Esophagus muscularis mucosa (tissue), 2 donors: ENCODE data around the gene ARHGDIA.

Experiments used
- EP300 ChIP-seq: sonication (generic); formaldehyde crosslinking; IDR thresholded peaks from one replicate; pipeline ENCODE4 v1.6.1; 2017; ENCODE audit warnings: antibody characterized with exemption
- POLR2A ChIP-seq: fragments of 450-650 bp; IDR thresholded peaks from one replicate; pipeline ENCODE4 v1.6.1; 2017; ENCODE audit warnings: antibody characterized with exemption, moderate library complexity, mild to moderate bottlenecking, low read depth

DNA sequence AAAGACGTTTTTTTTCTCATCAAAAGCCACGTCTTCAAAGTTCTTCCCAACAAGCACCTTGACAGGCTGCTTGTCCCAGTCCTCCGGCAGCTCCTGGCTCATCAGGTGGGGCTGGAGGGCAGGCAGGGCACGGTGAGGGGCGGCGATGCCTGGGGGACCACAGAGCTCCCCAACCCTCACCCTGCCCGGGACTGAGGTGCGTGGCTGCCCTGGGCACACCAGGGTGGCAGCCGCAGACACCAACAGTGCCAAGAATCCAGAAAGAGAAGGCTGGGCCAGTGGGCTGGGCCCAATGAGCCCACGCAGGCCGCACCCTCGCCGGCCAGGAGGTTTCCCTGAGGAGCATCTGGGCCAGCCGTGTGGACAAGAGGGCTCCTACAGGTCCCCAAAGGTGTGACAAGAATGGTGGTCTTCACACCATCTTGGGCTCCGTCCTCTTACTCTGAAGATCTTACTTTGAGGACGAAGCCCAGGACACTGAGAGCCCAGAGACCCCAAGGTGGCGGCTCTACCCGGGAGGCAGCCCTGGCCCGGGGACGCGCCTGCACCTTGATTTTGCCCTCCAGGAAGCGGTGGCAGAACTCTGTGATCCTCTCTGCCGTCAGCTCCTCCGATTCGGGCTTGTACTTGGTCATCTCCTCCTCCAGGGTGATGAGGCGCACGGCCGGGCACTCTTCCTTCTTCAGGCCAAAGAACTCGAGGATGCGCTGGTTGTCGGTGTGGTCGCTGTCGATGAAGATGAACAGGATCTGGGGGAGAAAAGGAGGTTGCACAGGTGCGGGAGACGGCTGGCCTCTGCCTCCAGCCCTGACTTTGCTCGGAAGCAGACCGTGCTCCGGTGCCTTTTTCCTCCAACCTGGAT lies 25.0 kb downstream of the ARHGDIA start:
- TF ChIP-seq POLR2A (no peak), EP300 (no peak)
